Measurements from ENCODE around the gene PSD2.

DNA sequence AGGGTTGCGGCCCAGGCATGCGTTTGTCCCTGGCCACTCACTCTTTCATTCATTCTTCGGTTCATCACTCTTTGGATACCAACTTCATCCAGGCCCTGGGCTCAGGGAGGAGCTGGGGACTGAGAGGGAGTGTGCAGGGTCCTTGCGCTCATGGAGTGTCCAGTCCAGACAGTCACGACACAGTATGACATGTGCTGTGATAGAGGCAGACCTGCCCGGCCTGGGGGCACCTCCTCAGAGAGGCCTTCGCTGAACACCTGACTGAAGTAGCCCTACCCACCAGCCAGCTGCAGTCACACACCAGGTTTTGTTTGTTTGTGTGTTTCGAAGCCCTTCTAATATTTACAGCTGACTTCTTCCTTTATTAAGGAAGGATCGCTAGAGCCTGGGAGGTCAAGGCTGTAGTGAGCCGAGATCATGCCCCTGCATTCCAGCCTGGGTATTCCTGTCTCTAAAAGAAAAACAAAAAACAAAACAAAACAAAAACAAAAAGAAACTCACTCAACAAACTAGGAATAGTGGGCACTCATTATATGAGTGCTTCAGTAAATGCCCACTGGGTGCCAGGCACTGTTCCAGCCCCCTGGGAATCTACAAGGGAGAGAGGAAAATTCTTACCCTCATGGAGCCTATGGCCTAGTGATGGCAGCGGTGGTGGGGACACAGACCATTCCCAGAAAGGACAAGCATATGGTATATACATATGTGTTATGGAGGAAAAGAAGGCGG is 6.3 kb upstream of the PSD2 start:
- TF ChIP-seq POLR2A (IDR thresholded peaks at IDR 0.05; ENCODE audit: low read depth, low read length) (no peak), POLR2AphosphoS5 (IDR thresholded peaks at IDR 0.05; ENCODE audit: low read depth, low read length) (no peak)
